ENCODE results near the gene STK33. TPM values are rescaled to one million over a fixed set of nuclear protein-coding genes. Genes with fewer than 3 reads are reported as not detected.

The STK33 gene
- total RNA-seq, 2 donors from 2014 or later = 22.7 to 26.8 TPM

DNA sequence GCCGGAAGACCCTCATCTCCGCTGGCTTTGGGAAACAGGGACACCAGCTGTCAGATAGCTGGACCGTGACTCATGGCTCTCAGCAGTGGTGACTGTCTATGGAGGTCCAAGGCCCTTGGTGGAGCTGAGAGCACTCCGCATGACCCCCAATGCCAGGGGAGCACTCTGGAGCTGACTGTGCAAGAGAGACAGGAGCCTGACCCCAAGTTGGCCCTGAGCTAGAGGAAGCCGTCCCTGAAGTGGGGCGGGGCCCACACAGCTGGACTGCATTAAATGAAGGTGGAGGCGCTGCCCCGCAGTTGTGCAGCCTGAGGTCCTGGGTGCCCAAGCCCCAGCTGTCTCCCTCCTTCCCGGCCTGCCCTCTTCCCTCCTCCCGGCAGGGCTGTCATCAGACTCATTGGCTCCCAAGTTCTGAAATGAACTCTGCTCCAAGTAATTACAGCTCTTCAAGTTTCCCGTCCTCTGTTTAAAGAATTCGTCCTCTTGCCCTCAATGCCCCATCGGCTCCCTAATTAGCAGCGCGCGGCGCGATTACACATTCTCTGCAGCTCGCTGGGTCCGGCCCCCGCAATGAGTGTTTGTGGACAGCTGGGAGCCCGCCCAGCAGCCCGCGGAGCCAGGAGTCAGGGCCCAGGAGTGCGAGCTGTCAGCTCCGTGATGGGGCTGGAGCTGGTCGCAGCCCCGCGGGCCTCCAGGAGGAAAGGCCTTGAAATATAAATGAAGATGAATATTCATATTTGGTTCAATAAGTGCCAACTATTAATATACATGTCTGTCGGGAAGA is 237.1 kb downstream of the STK33 start:
- DNase-seq = no peak
- Mint-ChIP-seq H3K4me3 (no peak overlapping the region), H3K4me1 (peaks cover 1% of the 10 kb centered on the region), H3K27ac (no peak overlapping the region), H3K27me3 (ENCODE audit: insufficient read depth) (no peaks in the 10 kb centered on the region), H3K36me3 (ENCODE audit: low read depth) (no peaks in the 10 kb centered on the region), H3K9me3 (no peaks in the 10 kb centered on the region)
- TF ChIP-seq, protein P1, sequence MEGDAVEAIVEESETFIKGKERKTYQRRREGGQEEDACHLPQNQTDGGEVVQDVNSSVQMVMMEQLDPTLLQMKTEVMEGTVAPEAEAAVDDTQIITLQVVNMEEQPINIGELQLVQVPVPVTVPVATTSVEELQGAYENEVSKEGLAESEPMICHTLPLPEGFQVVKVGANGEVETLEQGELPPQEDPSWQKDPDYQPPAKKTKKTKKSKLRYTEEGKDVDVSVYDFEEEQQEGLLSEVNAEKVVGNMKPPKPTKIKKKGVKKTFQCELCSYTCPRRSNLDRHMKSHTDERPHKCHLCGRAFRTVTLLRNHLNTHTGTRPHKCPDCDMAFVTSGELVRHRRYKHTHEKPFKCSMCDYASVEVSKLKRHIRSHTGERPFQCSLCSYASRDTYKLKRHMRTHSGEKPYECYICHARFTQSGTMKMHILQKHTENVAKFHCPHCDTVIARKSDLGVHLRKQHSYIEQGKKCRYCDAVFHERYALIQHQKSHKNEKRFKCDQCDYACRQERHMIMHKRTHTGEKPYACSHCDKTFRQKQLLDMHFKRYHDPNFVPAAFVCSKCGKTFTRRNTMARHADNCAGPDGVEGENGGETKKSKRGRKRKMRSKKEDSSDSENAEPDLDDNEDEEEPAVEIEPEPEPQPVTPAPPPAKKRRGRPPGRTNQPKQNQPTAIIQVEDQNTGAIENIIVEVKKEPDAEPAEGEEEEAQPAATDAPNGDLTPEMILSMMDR (conservative IDR thresholded peaks at IDR 0.05) = no peak
- Histone ChIP-seq H3K4me3 (ENCODE audit: low read length) (no peak overlapping the region), H3K9ac (ENCODE audit: extremely low read depth, low read length, poor library complexity, severe bottlenecking) (no peak overlapping the region), H3K4me1 (ENCODE audit: control insufficient read depth, insufficient read depth, low read length) (no peaks in the 10 kb centered on the region), H3K36me3 (ENCODE audit: control insufficient read depth, insufficient read depth, low read length) (no peaks in the 10 kb centered on the region), H3K27ac (ENCODE audit: low read depth, low read length) (no peak overlapping the region), H3K27me3 (ENCODE audit: control insufficient read depth, insufficient read depth, low read length, poor library complexity, severe bottlenecking) (no peaks in the 10 kb centered on the region), H3K9me3 (ENCODE audit: control insufficient read depth, low read length) (no peaks in the 10 kb centered on the region)
- 91 to 93% methylated on average over 16 to 27 of the region's 30 CpGs for WGBS, 2 experiments (ENCODE audit: insufficient coverage in 1 of 2, insufficient read length in 1 of 2)

- Histone ChIP-seq H3K4me1 (ENCODE audit: control insufficient read depth, insufficient read depth, low read length) (no peaks in the 10 kb centered on the region), H3K36me3 (ENCODE audit: control insufficient read depth, insufficient read depth, low read length) (no peaks in the 10 kb centered on the region), H3K27me3 (ENCODE audit: control insufficient read depth, insufficient read depth, low read length, poor library complexity, severe bottlenecking) (no peaks in the 10 kb centered on the region), H3K9me3 (ENCODE audit: control insufficient read depth, low read length) (no peaks in the 10 kb centered on the region), H3K9ac (ENCODE audit: extremely low read depth, low read length, poor library complexity, severe bottlenecking) (no peak overlapping the region), H3K4me3 (ENCODE audit: low read length) (no peak overlapping the region), H3K27ac (ENCODE audit: low read depth, low read length) (no peak overlapping the region)
- TF ChIP-seq, protein P1 (conservative IDR thresholded peaks at IDR 0.05) = no peak
- no peak for DNase-seq
- Mint-ChIP-seq H3K9me3 (no peaks in the 10 kb centered on the region), H3K27me3 (ENCODE audit: insufficient read depth) (no peaks in the 10 kb centered on the region), H3K36me3 (ENCODE audit: low read depth) (no peaks in the 10 kb centered on the region), H3K4me1 (peaks cover 1% of the 10 kb centered on the region), H3K4me3 (no peak overlapping the region), H3K27ac (no peak overlapping the region)
- WGBS, 2 experiments (ENCODE audit: insufficient coverage in 1 of 2, insufficient read length in 1 of 2) = 86 to 94% methylated on average over 5 to 8 of the region's 8 CpGs
These were observed 237.8 kb downstream of the STK33 start for GRCh38 chr11:8356216-8356615.

DNA sequence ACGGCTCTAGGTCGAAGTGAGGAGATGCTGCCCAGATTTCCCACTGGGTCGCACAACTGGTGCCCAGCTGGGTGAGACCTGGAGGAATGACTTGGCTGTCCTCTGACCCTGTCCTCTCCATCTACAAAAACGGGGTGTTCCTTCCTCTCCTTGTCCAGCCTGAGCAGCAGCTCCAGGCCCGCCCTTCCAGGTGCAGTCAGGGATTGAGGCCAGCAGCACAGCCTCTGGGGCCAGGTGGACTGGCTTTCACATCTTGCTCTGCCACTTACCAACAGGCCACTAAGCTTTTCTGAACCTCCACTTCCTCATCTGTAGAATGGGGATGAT is 238.6 kb downstream of the STK33 start:
- H3K27me3 Mint-ChIP-seq (ENCODE audit: insufficient read depth) = no peaks in the 10 kb centered on the region
- no peaks in the 10 kb centered on the region for H3K9me3 ChIP-seq (ENCODE audit: control insufficient read depth, low read length)
- H3K4me1 ChIP-seq (ENCODE audit: control insufficient read depth, insufficient read depth, low read length) = no peaks in the 10 kb centered on the region
- no peaks in the 10 kb centered on the region for H3K9me3 Mint-ChIP-seq
- H3K27ac ChIP-seq (ENCODE audit: low read depth, low read length) = no peak overlapping the region
- H3K27me3 ChIP-seq (ENCODE audit: control insufficient read depth, insufficient read depth, low read length, poor library complexity, severe bottlenecking) = no peaks in the 10 kb centered on the region
- 87 to 100% methylated on average over 3 to 5 of the region's 5 CpGs for WGBS, 2 experiments (ENCODE audit: insufficient coverage in 1 of 2, insufficient read length in 1 of 2)
- no peak overlapping the region for H3K4me3 Mint-ChIP-seq
- H3K9ac ChIP-seq (ENCODE audit: extremely low read depth, low read length, poor library complexity, severe bottlenecking) = no peak overlapping the region
- H3K4me1 Mint-ChIP-seq = peaks cover 1% of the 10 kb centered on the region
- H3K36me3 ChIP-seq (ENCODE audit: control insufficient read depth, insufficient read depth, low read length) = no peaks in the 10 kb centered on the region
- no peak for DNase-seq
- no peaks in the 10 kb centered on the region for H3K36me3 Mint-ChIP-seq (ENCODE audit: low read depth)
- no peak overlapping the region for H3K27ac Mint-ChIP-seq
- TF ChIP-seq, protein P1 (conservative IDR thresholded peaks at IDR 0.05) = no peak
- no peak overlapping the region for H3K4me3 ChIP-seq (ENCODE audit: low read length)

All from endodermal cell (in vitro differentiated cells).